Mucosa of descending colon (tissue), 3 donors: Measurements from ENCODE around the gene MARCO. TPM values are rescaled to one million over a fixed set of nuclear protein-coding genes. Genes with fewer than 3 reads are reported as not detected.

Experiments used
- ATAC-seq: fragments of 200-7000 bp; cut with Tn5 transposase; one replicate; pipeline ENCODE4 v1.9.1; 2020; ENCODE audit warnings: mild to moderate bottlenecking, moderate library complexity
- DNase-seq, 3 donors: peaks; one replicate each; pipeline ENCODE4 v3.0.0-alpha.2; 2020
- H3K36me3 ChIP-seq: fragments of 200-600 bp; one replicate; pipeline ENCODE4 v1.8.0; 2021; ENCODE audit warnings: low read depth, mild to moderate bottlenecking
- H3K4me1 ChIP-seq: fragments of 200-600 bp; one replicate; pipeline ENCODE4 v1.8.0; 2021; ENCODE audit warnings: low read depth, mild to moderate bottlenecking
- H3K4me3 ChIP-seq: fragments of 200-600 bp; one replicate; pipeline ENCODE4 v1.8.0; 2021; ENCODE audit warnings: mild to moderate bottlenecking
- H3K9me3 ChIP-seq: fragments of 200-600 bp; one replicate; pipeline ENCODE4 v1.8.0; 2021; ENCODE audit warnings: mild to moderate bottlenecking
- CTCF ChIP-seq: fragments of 200-600 bp; IDR thresholded peaks from one replicate; pipeline ENCODE4 v1.8.0; 2022; ENCODE audit warnings: antibody characterized with exemption, mild to moderate bottlenecking
- intact Hi-C, 2 donors: fragments of 100-400 bp; cut with DNase I in 1 of 2; cut with micrococcal nuclease in 1 of 2; formaldehyde crosslinking; loops; one replicate each; pipeline versions ENCODE4 v1.11.0 to v1.11.1; 2022; cut with DNase I, micrococcal nuclease
- total RNA-seq, 3 donors: library from RNA; stranded (reverse); fragmentation: NEBNext Ultra II Directional in 2 of 3; extraction: Animal tissue kit (Norgen Biotek cat#: 25700) in 2 of 3; gene quantifications; one replicate each; pipeline versions ENCODE4 v1.2.1 to v1.2.4, GENCODE V29; 2021 to 2023
- donor health status: DM: no; HTN: no; CAD: no; lungs with moderate emphysema.
- donor health status: DM: no; HTN: no; CAD: no.
- donor health status: DM: no; HTN: yes; CAD: no.

The MARCO gene
- total RNA-seq, 3 donors from 2014 or later = 0.69 to 13.3 (median 10.4) TPM

GRCh38 chr2:118918017-118918416, 24.0 kb upstream of the MARCO start:
- Histone ChIP-seq H3K4me1 (no peaks in the 10 kb centered on the region), H3K9me3 (no peaks in the 10 kb centered on the region), H3K4me3 (no peak overlapping the region), H3K36me3 (no peaks in the 10 kb centered on the region)
- DNase-seq = no peak
- intact Hi-C loops = no loop called here
- no peak for ATAC-seq
- no peak for TF ChIP-seq CTCF

- H3K36me3 ChIP-seq = no peaks in the 10 kb centered on the region
- no peak for ATAC-seq
- H3K4me1 ChIP-seq = no peaks in the 10 kb centered on the region
- intact Hi-C loops = no loop called here
- DNase-seq = no peak
- no peak overlapping the region for H3K4me3 ChIP-seq
- TF ChIP-seq CTCF = no peak
- no peaks in the 10 kb centered on the region for H3K9me3 ChIP-seq
Measured at GRCh38 chr2:118921646-118922045, 20.3 kb upstream of the MARCO start.

GRCh38 chr2:118922254-118922653, 19.7 kb upstream of the MARCO start:
- no peak for DNase-seq
- no peak for TF ChIP-seq CTCF
- no peak for ATAC-seq
- intact Hi-C loops = no loop called here
- Histone ChIP-seq H3K9me3 (no peaks in the 10 kb centered on the region), H3K4me3 (no peak overlapping the region), H3K4me1 (no peaks in the 10 kb centered on the region), H3K36me3 (no peaks in the 10 kb centered on the region)

GRCh38 chr2:118923371-118923770, 18.6 kb upstream of the MARCO start:
- TF ChIP-seq CTCF = no peak
- intact Hi-C loops = no loop called here

GRCh38 chr2:118925476-118925875, 16.5 kb upstream of the MARCO start:
- Histone ChIP-seq H3K36me3 (no peaks in the 10 kb centered on the region), H3K9me3 (no peaks in the 10 kb centered on the region), H3K4me1 (no peaks in the 10 kb centered on the region), H3K4me3 (no peak overlapping the region)
- no peak for TF ChIP-seq CTCF
- ATAC-seq = no peak
- DNase-seq = no peak
- intact Hi-C loops = no loop called here

More at GRCh38 chr2:118923371-118923770, 18.6 kb upstream of the MARCO start:
- DNase-seq (no peak), ATAC-seq (no peak)
- H3K4me3 ChIP-seq = no peak overlapping the region
- H3K36me3 ChIP-seq = no peaks in the 10 kb centered on the region
- H3K4me1 ChIP-seq = no peaks in the 10 kb centered on the region
- H3K9me3 ChIP-seq = no peaks in the 10 kb centered on the region

- DNase-seq (no peak), ATAC-seq (no peak)
- Histone ChIP-seq H3K4me3 (no peak overlapping the region), H3K4me1 (no peaks in the 10 kb centered on the region), H3K36me3 (no peaks in the 10 kb centered on the region), H3K9me3 (no peaks in the 10 kb centered on the region)
- no peak for TF ChIP-seq CTCF
- intact Hi-C loops = no loop called here
Measured at GRCh38 chr2:118925981-118926380, 16.0 kb upstream of the MARCO start.
